Tibial artery (tissue), 4 donors: Measurements from ENCODE around the gene HDAC4.

ENCODE experiments used
- DNase-seq, 2 donors: peaks; one replicate each; pipeline ENCODE4 v3.0.0-alpha.2; 2019
- H3K27ac ChIP-seq, 2 donors: fragments of 200-600 bp; sonication (generic) in 1 of 2; 1 replicate in 1 of 2; 2 replicates in 1 of 2; pipeline ENCODE4 v1.5.1; 2018 to 2019; ENCODE audit warnings: mild to moderate bottlenecking in 1 of 2
- H3K27me3 ChIP-seq, 2 donors: fragments of 200-600 bp; sonication (generic) in 1 of 2; one replicate each; pipeline versions ENCODE4 v1.5.1 to v1.6.0; 2016 to 2019
- H3K36me3 ChIP-seq, 3 donors: fragments of 200-600 bp; sonication (generic) in 2 of 3; one replicate each; pipeline ENCODE4 v1.5.1; 2016 to 2019; ENCODE audit warnings: mild to moderate bottlenecking in 2 of 3
- H3K4me1 ChIP-seq, 4 donors: fragments of 200-600 bp; sonication (generic) in 2 of 4; 1 replicate in 3 of 4; 2 replicates in 1 of 4; pipeline ENCODE4 v1.5.1; 2016 to 2019
- H3K4me3 ChIP-seq, 2 donors: fragments of 200-600 bp; sonication (generic) in 1 of 2; 1 replicate in 1 of 2; 2 replicates in 1 of 2; pipeline ENCODE4 v1.5.1; 2018 to 2019; ENCODE audit warnings: mild to moderate bottlenecking in 2 of 2
- H3K9me3 ChIP-seq, 3 donors: fragments of 200-600 bp; sonication (generic) in 1 of 3; one replicate each; pipeline ENCODE4 v1.5.1; 2016 to 2019
- CTCF ChIP-seq, 2 experiments: fragments of 200-600 bp in 1 of 2; fragments of 450-650 bp in 1 of 2; IDR thresholded peaks; one replicate each; pipeline ENCODE4 v1.5.1; 2017 to 2019; ENCODE audit warnings: antibody characterized with exemption in 2 of 2, mild to moderate bottlenecking in 1 of 2, moderate library complexity in 1 of 2
- intact Hi-C: fragments of 100-400 bp; cut with DNase I; formaldehyde crosslinking; loops from one replicate; pipeline ENCODE4 v1.15.0; 2023; ENCODE audit warnings: low total_unique reads

Gene HDAC4

GRCh38 chr2:239278361-239278760, 122.5 kb downstream of the HDAC4 start:
- peaks cover 9 to 46% (median 30%) of the 10 kb centered on the region in 4 donors for H3K4me1 ChIP-seq
- intact Hi-C loops = no loop called here
- H3K27me3 ChIP-seq = no peaks in the 10 kb centered on the region
- TF ChIP-seq CTCF (IDR thresholded peaks at IDR 0.05) = no peak
- H3K4me3 ChIP-seq = no peak overlapping the region
- no peaks in the 10 kb centered on the region for H3K9me3 ChIP-seq
- H3K27ac ChIP-seq = no peak overlapping the region
- no peaks in the 10 kb centered on the region for H3K36me3 ChIP-seq
- DNase-seq = no peak

GRCh38 chr2:239277401-239278085, 123.3 kb downstream of the HDAC4 start:
- no peak for DNase-seq
- Histone ChIP-seq H3K27me3 (no peaks in the 10 kb centered on the region), H3K36me3 (no peaks in the 10 kb centered on the region), H3K27ac (no peak overlapping the region), H3K4me1 (peaks cover 9 to 46% (median 30%) of the 10 kb centered on the region in 4 donors), H3K9me3 (no peaks in the 10 kb centered on the region), H3K4me3 (no peak overlapping the region)
- no peak for TF ChIP-seq CTCF (IDR thresholded peaks at IDR 0.05)
- intact Hi-C loops = no loop called here

- TF ChIP-seq CTCF (IDR thresholded peaks at IDR 0.05) = no peak
- Histone ChIP-seq H3K27ac (no peak overlapping the region), H3K4me3 (no peak overlapping the region), H3K9me3 (no peaks in the 10 kb centered on the region), H3K27me3 (no peaks in the 10 kb centered on the region), H3K36me3 (no peaks in the 10 kb centered on the region), H3K4me1 (peaks cover 9 to 46% (median 30%) of the 10 kb centered on the region in 4 donors)
- DNase-seq = peak in 1 of 2 donors; percentile 18
- intact Hi-C loops = no loop called here
Observed at GRCh38 chr2:239276851-239277250, 124.0 kb downstream of the HDAC4 start.

- no peaks in the 10 kb centered on the region for H3K9me3 ChIP-seq
- no peaks in the 10 kb centered on the region for H3K36me3 ChIP-seq
- intact Hi-C loops = no loop called here
- DNase-seq = peak; percentile 24 to 76
- no peaks in the 10 kb centered on the region for H3K27me3 ChIP-seq
- peak overlapping the region; percentile 68 to 70 for H3K27ac ChIP-seq
- TF ChIP-seq CTCF (IDR thresholded peaks at IDR 0.05) = no peak
- peak overlapping the region in 1 of 2 donors; percentile 41 for H3K4me3 ChIP-seq
- peaks cover 9 to 46% (median 30%) of the 10 kb centered on the region in 4 donors for H3K4me1 ChIP-seq
Observed at GRCh38 chr2:239275847-239276831, 124.7 kb downstream of the HDAC4 start.

GRCh38 chr2:239275044-239275685, 125.7 kb downstream of the HDAC4 start:
- no peak for TF ChIP-seq CTCF (IDR thresholded peaks at IDR 0.05)
- peak; percentile 89 to 96 for DNase-seq
- intact Hi-C loops = no loop called here
- Histone ChIP-seq H3K9me3 (no peaks in the 10 kb centered on the region), H3K4me1 (peaks cover 9 to 44% (median 29%) of the 10 kb centered on the region in 4 donors), H3K27me3 (no peaks in the 10 kb centered on the region), H3K36me3 (no peaks in the 10 kb centered on the region), H3K4me3 (peak overlapping the region; percentile 31 to 41), H3K27ac (peak overlapping the region; percentile 68 to 70)
